Lower leg skin (tissue), 4 donors: ENCODE results near the gene NATD1. TPM values are rescaled to one million over a fixed set of nuclear protein-coding genes. Genes with fewer than 3 reads are reported as not detected.

Source experiments
- DNase-seq, 2 donors: peaks; one replicate each; pipeline ENCODE4 v3.0.0-alpha.2; 2019; ENCODE audit warnings: low spot score in 2 of 2
- H3K4me3 ChIP-seq: fragments of 200-600 bp; sonication (generic); 2 replicates; pipeline ENCODE4 v1.5.1; 2017; ENCODE audit warnings: mild to moderate bottlenecking, low read depth; ENCODE audit not compliant: poor library complexity, severe bottlenecking
- POLR2A ChIP-seq, 2 donors: fragments of 450-650 bp; IDR thresholded peaks; one replicate each; pipeline ENCODE4 v1.6.1; 2016 to 2017; ENCODE audit warnings: antibody characterized with exemption in 2 of 2, mild to moderate bottlenecking in 1 of 2, moderate library complexity in 1 of 2
- WGBS, 2 donors: methylation state at CpG; one replicate each; pipeline ENCODE4 v1.1.5; 2018; 5-methylcytosine and 5-hydroxymethylcytosine counted together
- intact Hi-C: fragments of 100-400 bp; cut with DNase I; formaldehyde crosslinking; loops from one replicate; pipeline ENCODE4 v1.15.0; 2023; ENCODE audit warnings: low total_unique reads
- total RNA-seq, 4 donors: library from RNA; depleted of rRNA; stranded (reverse); fragments of >200 nt; gene quantifications; one replicate each; pipeline ENCODE4 v1.1.0, GENCODE V29; 2016
- TF ChIP-seq, protein P1 (sequence below), 3 donors: fragments of 450-650 bp; IDR thresholded peaks; one replicate each; pipeline ENCODE4 v1.5.1; 2016; ENCODE audit warnings: antibody characterized with exemption in 3 of 3, mild to moderate bottlenecking in 3 of 3, moderate library complexity in 2 of 3

The NATD1 gene
- total RNA-seq, 4 donors from 2014 or later: 12.3 to 18.8 (median 16.0) TPM

DNA sequence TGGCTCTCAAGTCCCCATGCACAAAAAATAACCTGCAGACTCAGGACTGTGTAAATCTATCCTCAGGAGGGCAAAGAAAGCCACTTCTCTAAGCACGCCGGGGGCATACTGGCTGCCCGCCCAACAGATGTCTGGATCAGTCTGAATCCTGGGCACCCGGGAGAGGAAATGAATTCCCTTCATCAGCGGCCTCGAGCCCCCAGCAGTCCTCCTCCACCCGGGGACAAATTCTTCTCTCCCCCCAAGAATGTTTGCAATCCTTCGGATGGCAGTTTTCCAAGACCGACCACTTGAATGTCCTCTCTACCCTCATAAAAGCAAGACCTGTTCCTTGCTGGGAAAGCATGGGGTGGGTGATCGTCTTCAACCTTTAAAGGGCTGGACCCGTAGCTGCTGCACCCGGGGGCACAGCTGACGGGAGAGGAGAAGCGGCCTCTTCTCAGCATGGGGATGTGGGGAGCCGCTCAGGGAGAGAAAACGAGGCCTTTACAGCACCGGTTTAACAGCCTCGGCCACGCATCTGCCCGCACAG lies 21.9 kb upstream of the NATD1 start:
- intact Hi-C loops: no loop called here
- WGBS, 2 donors: 5 to 18% methylated on average over 16 to 20 of the region's 20 CpGs
- TF ChIP-seq, protein P1, sequence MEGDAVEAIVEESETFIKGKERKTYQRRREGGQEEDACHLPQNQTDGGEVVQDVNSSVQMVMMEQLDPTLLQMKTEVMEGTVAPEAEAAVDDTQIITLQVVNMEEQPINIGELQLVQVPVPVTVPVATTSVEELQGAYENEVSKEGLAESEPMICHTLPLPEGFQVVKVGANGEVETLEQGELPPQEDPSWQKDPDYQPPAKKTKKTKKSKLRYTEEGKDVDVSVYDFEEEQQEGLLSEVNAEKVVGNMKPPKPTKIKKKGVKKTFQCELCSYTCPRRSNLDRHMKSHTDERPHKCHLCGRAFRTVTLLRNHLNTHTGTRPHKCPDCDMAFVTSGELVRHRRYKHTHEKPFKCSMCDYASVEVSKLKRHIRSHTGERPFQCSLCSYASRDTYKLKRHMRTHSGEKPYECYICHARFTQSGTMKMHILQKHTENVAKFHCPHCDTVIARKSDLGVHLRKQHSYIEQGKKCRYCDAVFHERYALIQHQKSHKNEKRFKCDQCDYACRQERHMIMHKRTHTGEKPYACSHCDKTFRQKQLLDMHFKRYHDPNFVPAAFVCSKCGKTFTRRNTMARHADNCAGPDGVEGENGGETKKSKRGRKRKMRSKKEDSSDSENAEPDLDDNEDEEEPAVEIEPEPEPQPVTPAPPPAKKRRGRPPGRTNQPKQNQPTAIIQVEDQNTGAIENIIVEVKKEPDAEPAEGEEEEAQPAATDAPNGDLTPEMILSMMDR (IDR thresholded peaks at IDR 0.05): no peak
- no peak for TF ChIP-seq POLR2A (IDR thresholded peaks at IDR 0.05)
- H3K4me3 ChIP-seq: peak overlapping the region; percentile 31
- DNase-seq: no peak

DNA sequence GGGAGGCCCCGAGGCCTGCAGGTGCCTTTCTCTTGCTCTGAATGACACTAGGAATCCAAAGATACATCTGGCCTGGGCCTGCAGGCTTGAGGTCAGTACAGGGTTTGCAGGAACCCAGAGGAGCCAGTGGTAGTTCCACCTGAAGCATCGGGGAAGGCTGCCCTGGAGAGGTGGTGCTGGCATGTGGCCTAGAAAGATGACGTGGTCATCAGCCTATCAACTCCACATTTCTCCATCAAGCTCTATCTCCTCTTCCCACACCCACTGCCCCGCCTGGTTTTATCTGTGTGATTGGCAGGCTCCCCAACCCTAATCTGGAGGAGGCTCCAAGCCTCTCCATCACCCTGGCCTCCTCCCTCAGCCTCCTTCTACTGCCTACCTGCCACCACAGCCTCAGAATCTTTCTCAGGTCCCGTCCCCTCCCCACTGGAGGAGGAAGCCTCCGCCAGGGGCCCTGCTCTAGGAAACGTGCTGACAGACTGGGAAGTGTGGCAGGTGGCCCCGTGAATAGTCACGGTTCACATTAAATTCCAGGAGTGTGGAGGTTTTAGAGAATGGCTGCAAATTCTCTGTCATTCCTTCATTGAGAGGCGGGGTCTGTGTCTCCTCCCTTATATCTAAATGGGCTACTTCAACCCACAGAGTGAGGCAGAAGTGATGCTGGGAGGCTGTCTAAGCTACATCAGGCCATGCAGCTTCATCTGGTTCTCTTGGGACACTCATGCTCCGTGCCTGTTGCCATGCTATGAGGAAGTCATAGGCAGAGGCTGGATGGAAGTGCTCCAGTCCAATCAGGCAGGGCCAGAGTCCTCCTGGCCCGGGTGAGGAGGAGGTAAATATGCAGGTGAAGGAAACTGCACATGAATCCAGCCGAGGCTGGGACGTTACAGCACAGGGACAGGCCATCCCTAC lies 19.9 kb upstream of the NATD1 start:
- WGBS, 2 donors: 67 to 70% methylated on average over 14 of the region's 14 CpGs
- peak in 1 of 2 donors; percentile 84 for DNase-seq
- H3K4me3 ChIP-seq: no peak overlapping the region
- no peak for TF ChIP-seq POLR2A (IDR thresholded peaks at IDR 0.05)
- TF ChIP-seq, protein P1 (IDR thresholded peaks at IDR 0.05): no peak
- intact Hi-C loops: no loop called here

DNA sequence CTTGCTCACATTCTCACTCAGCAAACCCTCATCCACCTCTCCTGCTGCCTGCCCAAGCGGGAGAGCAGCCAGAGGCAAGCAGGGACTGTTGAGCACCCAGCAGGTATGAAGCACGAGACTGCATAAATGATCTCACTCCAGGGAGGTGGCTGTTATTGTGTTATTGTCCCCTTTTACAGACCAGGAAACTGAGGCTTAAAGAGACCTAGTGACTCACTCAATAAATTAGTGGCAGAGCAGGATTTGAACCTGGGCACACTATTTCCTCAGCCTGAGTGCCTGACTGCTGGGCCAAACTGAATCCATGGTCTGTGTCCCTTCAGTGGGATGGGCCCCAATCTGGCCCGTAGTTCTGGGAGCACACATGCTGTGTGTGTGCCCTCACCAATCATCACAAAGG lies 19.0 kb upstream of the NATD1 start:
- intact Hi-C loops: no loop called here
- TF ChIP-seq POLR2A (IDR thresholded peaks at IDR 0.05): no peak
- TF ChIP-seq, protein P1 (IDR thresholded peaks at IDR 0.05): no peak
- DNase-seq: peak in 1 of 2 donors; percentile 67
- H3K4me3 ChIP-seq: no peak overlapping the region
- WGBS, 2 donors: 65 to 68% methylated on average over 3 of the region's 3 CpGs

DNA sequence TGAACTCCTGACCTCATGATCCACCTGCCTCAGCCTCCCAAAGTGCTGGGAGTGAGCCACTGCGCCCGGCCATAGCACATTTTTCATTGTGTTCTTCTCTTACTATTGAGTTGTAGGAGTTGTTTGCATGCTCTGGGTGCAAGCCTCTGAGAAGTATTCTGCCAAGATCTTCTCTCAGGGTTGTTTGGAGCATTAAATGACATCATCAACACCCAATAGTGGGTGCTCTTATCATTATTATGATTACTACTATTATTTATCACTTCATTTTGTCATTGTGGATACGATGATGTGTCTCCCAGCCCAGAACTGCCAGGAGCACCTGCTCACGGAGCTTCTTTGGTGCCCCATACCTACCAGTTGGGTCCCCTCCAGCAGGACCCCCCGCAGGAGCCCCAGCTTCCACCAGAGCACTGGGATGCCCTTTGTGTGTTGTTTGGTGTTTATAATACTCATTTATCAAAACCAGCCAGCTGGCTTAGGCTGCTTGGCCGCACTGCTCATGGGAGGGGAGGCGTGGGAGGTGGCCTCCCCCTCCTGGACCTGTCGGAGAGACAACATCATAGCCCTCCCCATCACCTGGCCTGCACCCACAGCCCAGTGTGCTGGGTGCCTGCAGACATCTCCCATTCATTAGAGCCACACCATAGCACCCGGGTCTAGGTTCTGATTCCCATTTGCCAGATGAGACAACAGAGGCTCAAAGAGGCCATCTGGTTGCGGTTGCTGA lies 18.4 kb upstream of the NATD1 start:
- TF ChIP-seq, protein P1 (IDR thresholded peaks at IDR 0.05): no peak
- no peak for TF ChIP-seq POLR2A (IDR thresholded peaks at IDR 0.05)
- WGBS, 2 donors: 81 to 91% methylated on average over 7 to 10 of the region's 10 CpGs
- peak in 1 of 2 donors; percentile 50 for DNase-seq
- no peak overlapping the region for H3K4me3 ChIP-seq
- intact Hi-C loops: no loop called here

DNA sequence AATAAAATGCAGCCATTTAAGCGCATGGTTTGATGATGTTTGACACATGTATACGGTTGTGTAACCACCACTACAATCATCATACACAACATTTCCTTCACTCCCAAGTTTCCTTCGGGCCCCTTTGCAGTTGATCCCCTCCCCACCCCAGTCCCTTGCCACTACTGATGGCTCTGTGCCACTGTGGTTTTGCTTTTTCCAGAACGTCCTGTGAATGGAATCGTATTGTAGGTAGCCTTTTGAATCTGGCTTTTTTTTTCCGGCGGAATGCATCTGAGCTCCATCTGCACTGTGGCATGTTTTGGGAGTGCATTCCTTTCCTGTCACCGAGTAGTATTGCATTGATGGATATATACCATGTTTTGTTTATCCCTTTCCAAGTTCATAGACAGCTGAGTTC lies 16.2 kb upstream of the NATD1 start:
- TF ChIP-seq POLR2A (IDR thresholded peaks at IDR 0.05): no peak
- TF ChIP-seq, protein P1 (IDR thresholded peaks at IDR 0.05): no peak
- DNase-seq: no peak
- H3K4me3 ChIP-seq: no peak overlapping the region
- 35 to 37% methylated on average over 8 of the region's 8 CpGs for WGBS, 2 donors
- intact Hi-C loops: no loop called here
